ENCODE measurements around the gene GRAP.

Gene GRAP

DNA sequence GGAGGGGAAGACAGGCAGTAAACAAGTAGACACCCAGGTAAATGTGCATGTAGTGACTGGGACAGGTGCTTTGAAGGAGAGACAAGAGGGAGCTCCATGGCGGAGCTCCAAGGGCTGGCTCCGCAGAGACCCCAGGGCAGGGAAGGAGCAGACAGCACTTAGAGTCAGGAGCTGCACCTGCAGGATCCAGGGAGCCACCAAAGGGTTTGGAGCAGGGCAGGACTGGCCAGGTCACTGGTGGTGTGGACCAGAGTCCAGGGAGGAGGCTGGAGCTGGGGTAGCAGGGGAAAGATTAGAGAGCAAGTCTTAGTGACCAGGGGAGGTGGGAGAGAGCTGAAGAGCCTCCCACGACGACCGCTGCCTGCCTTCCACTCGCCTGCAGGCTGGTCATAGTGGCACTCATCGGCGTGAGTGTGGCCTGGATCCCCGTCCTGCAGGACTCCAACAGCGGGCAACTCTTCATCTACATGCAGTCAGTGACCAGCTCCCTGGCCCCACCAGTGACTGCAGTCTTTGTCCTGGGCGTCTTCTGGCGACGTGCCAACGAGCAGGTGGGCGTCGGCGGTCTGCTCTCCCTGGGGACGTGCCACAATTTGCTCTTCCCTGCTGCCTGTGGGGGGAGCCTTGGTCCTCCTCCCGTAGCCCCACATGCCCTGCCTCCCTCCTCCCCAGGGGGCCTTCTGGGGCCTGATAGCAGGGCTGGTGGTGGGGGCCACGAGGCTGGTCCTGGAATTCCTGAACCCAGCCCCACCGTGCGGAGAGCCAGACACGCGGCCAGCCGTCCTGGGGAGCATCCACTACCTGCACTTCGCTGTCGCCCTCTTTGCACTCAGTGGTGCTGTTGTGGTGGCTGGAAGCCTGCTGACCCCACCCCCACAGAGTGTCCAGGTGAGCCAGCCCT is 27.5 kb downstream of the GRAP start:
- no peak overlapping the region for H3K4me3 ChIP-seq (replicated peaks; ENCODE audit: low read depth, low read length)
- TF ChIP-seq, protein P1, sequence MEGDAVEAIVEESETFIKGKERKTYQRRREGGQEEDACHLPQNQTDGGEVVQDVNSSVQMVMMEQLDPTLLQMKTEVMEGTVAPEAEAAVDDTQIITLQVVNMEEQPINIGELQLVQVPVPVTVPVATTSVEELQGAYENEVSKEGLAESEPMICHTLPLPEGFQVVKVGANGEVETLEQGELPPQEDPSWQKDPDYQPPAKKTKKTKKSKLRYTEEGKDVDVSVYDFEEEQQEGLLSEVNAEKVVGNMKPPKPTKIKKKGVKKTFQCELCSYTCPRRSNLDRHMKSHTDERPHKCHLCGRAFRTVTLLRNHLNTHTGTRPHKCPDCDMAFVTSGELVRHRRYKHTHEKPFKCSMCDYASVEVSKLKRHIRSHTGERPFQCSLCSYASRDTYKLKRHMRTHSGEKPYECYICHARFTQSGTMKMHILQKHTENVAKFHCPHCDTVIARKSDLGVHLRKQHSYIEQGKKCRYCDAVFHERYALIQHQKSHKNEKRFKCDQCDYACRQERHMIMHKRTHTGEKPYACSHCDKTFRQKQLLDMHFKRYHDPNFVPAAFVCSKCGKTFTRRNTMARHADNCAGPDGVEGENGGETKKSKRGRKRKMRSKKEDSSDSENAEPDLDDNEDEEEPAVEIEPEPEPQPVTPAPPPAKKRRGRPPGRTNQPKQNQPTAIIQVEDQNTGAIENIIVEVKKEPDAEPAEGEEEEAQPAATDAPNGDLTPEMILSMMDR (IDR thresholded peaks at IDR 0.05; ENCODE audit: low read length, missing control alignments): no peak
- no peak for DNase-seq (ENCODE audit: low read depth)

GRCh38 chr17:19018600-19018950 is 28.2 kb downstream of the GRAP start:
- no peak for DNase-seq (ENCODE audit: low read depth)
- H3K4me3 ChIP-seq (replicated peaks; ENCODE audit: low read depth, low read length): no peak overlapping the region
- TF ChIP-seq, protein P1 (IDR thresholded peaks at IDR 0.05; ENCODE audit: low read length, missing control alignments): no peak

- H3K4me3 ChIP-seq (replicated peaks; ENCODE audit: low read depth, low read length): no peak overlapping the region
- no peak for DNase-seq (ENCODE audit: low read depth)
These were observed 28.8 kb downstream of the GRAP start for GRCh38 chr17:19017804-19018599.

DNA sequence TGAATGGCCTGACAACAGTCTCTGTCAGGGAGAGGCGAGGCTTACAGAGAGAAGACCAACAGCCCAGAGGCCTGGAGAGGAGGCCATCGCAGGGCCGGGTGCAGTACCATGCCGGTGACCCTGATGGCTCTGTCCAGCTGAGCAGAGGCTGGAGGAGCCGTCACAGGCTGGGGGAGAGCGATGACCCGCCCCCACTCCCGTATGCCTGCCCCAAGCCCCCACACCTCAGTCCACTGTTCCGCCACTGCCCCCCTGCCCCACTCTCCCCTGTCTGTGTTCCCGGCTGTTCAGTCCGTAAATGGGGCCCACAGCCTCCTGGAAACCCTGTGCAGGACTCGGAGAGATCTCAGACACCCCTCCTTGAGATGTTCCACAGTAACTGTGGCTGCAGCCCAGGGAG is 29.4 kb downstream of the GRAP start:
- DNase-seq (ENCODE audit: low read depth): no peak
- TF ChIP-seq, protein P1 (IDR thresholded peaks at IDR 0.05; ENCODE audit: low read length, missing control alignments): no peak
- no peak overlapping the region for H3K4me3 ChIP-seq (replicated peaks; ENCODE audit: low read depth, low read length)

More at GRCh38 chr17:19017804-19018599, 28.8 kb downstream of the GRAP start:
- TF ChIP-seq, protein P1 (IDR thresholded peaks at IDR 0.05; ENCODE audit: low read length, missing control alignments): no peak

DNA sequence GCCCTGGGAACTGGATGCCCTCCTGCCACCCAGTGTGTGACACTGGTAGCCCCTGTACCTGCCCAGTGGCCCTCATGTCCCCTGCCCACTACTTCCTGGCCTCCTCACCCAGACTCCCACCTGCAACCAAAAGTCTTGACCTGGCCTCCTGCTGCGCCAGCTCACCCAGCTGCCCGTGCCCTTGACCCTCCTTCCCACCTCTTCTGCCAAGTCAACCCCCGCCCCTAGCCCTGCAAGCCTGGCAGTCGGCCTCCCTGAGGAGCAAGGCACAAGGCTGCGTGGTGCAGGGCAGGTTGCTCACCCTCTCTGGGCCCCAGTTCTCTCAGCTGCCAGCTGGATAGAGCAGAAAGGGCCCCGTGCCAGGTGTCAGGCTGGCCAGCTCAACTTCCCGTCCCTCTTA is 29.9 kb downstream of the GRAP start:
- DNase-seq (ENCODE audit: low read depth): no peak
- TF ChIP-seq, protein P1 (IDR thresholded peaks at IDR 0.05; ENCODE audit: low read length, missing control alignments): no peak
- no peak overlapping the region for H3K4me3 ChIP-seq (replicated peaks; ENCODE audit: low read depth, low read length)

- TF ChIP-seq, protein P1 (IDR thresholded peaks at IDR 0.05; ENCODE audit: low read length, missing control alignments): no peak
- H3K4me3 ChIP-seq (replicated peaks; ENCODE audit: low read depth, low read length): no peak overlapping the region
- DNase-seq (ENCODE audit: low read depth): no peak
These were observed 30.5 kb downstream of the GRAP start for GRCh38 chr17:19016297-19016696.

Measured in fibroblast of pulmonary artery (primary cell).